ENCODE results near the gene MAGI1.

The MAGI1 gene

GRCh38 chr3:65915477-65915876, 123.2 kb downstream of the MAGI1 start:
- no peaks in the 10 kb centered on the region for H3K4me1 ChIP-seq (ENCODE audit: control insufficient read depth, insufficient read depth, low read length)
- no peaks in the 10 kb centered on the region for H3K36me3 ChIP-seq (ENCODE audit: control insufficient read depth, insufficient read depth, low read length)
- no peaks in the 10 kb centered on the region for H3K27me3 ChIP-seq (ENCODE audit: control insufficient read depth, insufficient read depth, low read length)
- H3K9ac ChIP-seq (ENCODE audit: low read length), result no peak overlapping the region
- H3K4me3 ChIP-seq (ENCODE audit: low read length), result no peak overlapping the region
- no peak overlapping the region for H3K27ac ChIP-seq (ENCODE audit: low read depth, low read length)

- Histone ChIP-seq H3K9ac (ENCODE audit: low read length) (no peak overlapping the region), H3K27me3 (ENCODE audit: control insufficient read depth, insufficient read depth, low read length) (no peaks in the 10 kb centered on the region), H3K36me3 (ENCODE audit: control insufficient read depth, insufficient read depth, low read length) (no peaks in the 10 kb centered on the region), H3K4me1 (ENCODE audit: control insufficient read depth, insufficient read depth, low read length) (no peaks in the 10 kb centered on the region), H3K27ac (ENCODE audit: low read depth, low read length) (no peak overlapping the region), H3K4me3 (ENCODE audit: low read length) (no peak overlapping the region)
These were observed 123.9 kb downstream of the MAGI1 start for GRCh38 chr3:65914740-65915367.

GRCh38 chr3:65914032-65914739, 124.5 kb downstream of the MAGI1 start:
- Histone ChIP-seq H3K4me1 (ENCODE audit: control insufficient read depth, insufficient read depth, low read length) (no peaks in the 10 kb centered on the region), H3K4me3 (ENCODE audit: low read length) (no peak overlapping the region), H3K36me3 (ENCODE audit: control insufficient read depth, insufficient read depth, low read length) (no peaks in the 10 kb centered on the region), H3K27me3 (ENCODE audit: control insufficient read depth, insufficient read depth, low read length) (no peaks in the 10 kb centered on the region), H3K27ac (ENCODE audit: low read depth, low read length) (no peak overlapping the region), H3K9ac (ENCODE audit: low read length) (no peak overlapping the region)

DNA sequence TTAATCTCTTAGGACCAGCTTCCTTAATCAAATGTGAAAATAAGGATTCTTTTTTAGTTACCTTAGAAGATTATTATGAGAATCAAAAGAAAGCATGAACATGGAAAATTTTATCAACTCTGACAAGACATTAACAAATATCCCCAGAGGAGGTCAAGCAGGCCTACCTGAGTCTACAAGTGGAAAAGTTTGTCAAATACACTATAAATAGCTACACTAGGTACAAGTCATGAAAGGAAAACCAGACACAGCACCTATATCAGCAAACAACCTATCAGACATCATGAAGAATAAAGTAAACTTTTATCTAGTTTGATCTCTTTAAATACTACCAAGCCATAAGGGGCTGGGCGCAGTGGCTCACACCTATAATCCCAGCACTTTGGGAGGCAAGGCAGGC, 126.1 kb downstream of the MAGI1 start:
- H3K4me3 ChIP-seq (ENCODE audit: low read length), result no peak overlapping the region

DNA sequence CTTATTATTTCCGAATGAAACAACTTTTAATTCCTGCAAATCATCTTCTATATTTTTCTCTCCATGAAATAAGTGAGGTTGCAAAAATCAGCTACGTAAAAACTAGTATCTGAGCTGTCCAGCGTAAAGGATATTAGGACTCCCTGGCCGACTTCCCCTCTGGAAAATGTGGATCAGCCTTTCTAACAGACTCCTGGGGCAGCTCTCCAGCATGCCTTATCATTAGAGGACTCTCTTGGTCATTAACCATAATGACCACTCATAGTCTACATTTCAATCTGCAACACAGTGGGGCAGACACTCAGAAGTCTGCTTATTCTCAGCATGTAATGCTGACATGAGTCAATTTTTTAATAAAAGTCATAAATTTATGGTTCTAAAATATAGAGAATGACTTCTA, 130.1 kb downstream of the MAGI1 start:
- Histone ChIP-seq H3K4me3 (ENCODE audit: low read length) (no peak overlapping the region), H3K4me1 (ENCODE audit: control insufficient read depth, insufficient read depth, low read length) (no peaks in the 10 kb centered on the region), H3K27ac (ENCODE audit: low read depth, low read length) (no peak overlapping the region), H3K9ac (ENCODE audit: low read length) (no peak overlapping the region), H3K36me3 (ENCODE audit: control insufficient read depth, insufficient read depth, low read length) (no peaks in the 10 kb centered on the region), H3K27me3 (ENCODE audit: control insufficient read depth, insufficient read depth, low read length) (no peaks in the 10 kb centered on the region)

More for the DNA sequence above, 126.1 kb downstream of the MAGI1 start:
- Histone ChIP-seq H3K9ac (ENCODE audit: low read length) (no peak overlapping the region), H3K4me1 (ENCODE audit: control insufficient read depth, insufficient read depth, low read length) (no peaks in the 10 kb centered on the region), H3K27ac (ENCODE audit: low read depth, low read length) (no peak overlapping the region), H3K36me3 (ENCODE audit: control insufficient read depth, insufficient read depth, low read length) (no peaks in the 10 kb centered on the region), H3K27me3 (ENCODE audit: control insufficient read depth, insufficient read depth, low read length) (no peaks in the 10 kb centered on the region)

- Histone ChIP-seq H3K4me3 (ENCODE audit: low read length) (no peak overlapping the region), H3K27me3 (ENCODE audit: control insufficient read depth, insufficient read depth, low read length) (no peaks in the 10 kb centered on the region), H3K9ac (ENCODE audit: low read length) (no peak overlapping the region), H3K4me1 (ENCODE audit: control insufficient read depth, insufficient read depth, low read length) (no peaks in the 10 kb centered on the region), H3K27ac (ENCODE audit: low read depth, low read length) (no peak overlapping the region), H3K36me3 (ENCODE audit: control insufficient read depth, insufficient read depth, low read length) (no peaks in the 10 kb centered on the region)
These were observed 131.2 kb downstream of the MAGI1 start for GRCh38 chr3:65907232-65908130.

GRCh38 chr3:65905771-65906170, 132.9 kb downstream of the MAGI1 start:
- Histone ChIP-seq H3K36me3 (ENCODE audit: control insufficient read depth, insufficient read depth, low read length) (no peaks in the 10 kb centered on the region), H3K27ac (ENCODE audit: low read depth, low read length) (no peak overlapping the region), H3K27me3 (ENCODE audit: control insufficient read depth, insufficient read depth, low read length) (no peaks in the 10 kb centered on the region), H3K4me3 (ENCODE audit: low read length) (no peak overlapping the region), H3K4me1 (ENCODE audit: control insufficient read depth, insufficient read depth, low read length) (no peaks in the 10 kb centered on the region), H3K9ac (ENCODE audit: low read length) (no peak overlapping the region)

- no peak overlapping the region for H3K4me3 ChIP-seq (ENCODE audit: low read length)
- no peak overlapping the region for H3K27ac ChIP-seq (ENCODE audit: low read depth, low read length)
- no peak overlapping the region for H3K9ac ChIP-seq (ENCODE audit: low read length)
- H3K4me1 ChIP-seq (ENCODE audit: control insufficient read depth, insufficient read depth, low read length), result peaks cover 2% of the 10 kb centered on the region
- H3K27me3 ChIP-seq (ENCODE audit: control insufficient read depth, insufficient read depth, low read length), result no peaks in the 10 kb centered on the region
- H3K36me3 ChIP-seq (ENCODE audit: control insufficient read depth, insufficient read depth, low read length), result no peaks in the 10 kb centered on the region
These were observed 134.7 kb downstream of the MAGI1 start for GRCh38 chr3:65904016-65904415.

DNA sequence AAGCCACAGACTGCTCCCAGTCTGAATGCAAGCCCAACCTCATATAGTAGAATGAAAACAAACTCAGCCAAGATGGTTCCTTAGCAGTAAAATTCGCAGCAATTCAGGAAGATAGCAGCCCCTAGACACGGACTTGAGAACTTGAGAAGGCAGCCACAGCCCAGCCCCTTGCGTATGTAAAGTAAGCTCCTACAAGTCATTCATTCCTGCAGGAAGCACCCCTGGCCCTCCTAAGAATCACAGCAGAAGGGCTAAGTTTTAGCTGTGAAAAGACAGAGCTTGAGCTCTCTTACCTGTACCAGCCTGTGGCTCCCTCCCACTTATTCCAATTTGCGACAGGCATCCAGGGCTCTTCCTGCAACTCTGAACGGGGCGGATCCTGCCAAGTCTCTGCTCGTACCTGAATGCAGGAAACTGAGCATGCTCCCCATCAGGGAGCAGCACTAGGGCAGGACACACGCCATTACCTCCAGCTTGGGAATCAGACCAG, 136.4 kb downstream of the MAGI1 start:
- no peaks in the 10 kb centered on the region for H3K27me3 ChIP-seq (ENCODE audit: control insufficient read depth, insufficient read depth, low read length)
- no peak overlapping the region for H3K27ac ChIP-seq (ENCODE audit: low read depth, low read length)
- H3K4me1 ChIP-seq (ENCODE audit: control insufficient read depth, insufficient read depth, low read length), result peaks cover 2% of the 10 kb centered on the region
- H3K36me3 ChIP-seq (ENCODE audit: control insufficient read depth, insufficient read depth, low read length), result no peaks in the 10 kb centered on the region
- H3K4me3 ChIP-seq (ENCODE audit: low read length), result no peak overlapping the region
- H3K9ac ChIP-seq (ENCODE audit: low read length), result no peak overlapping the region

GRCh38 chr3:65901226-65901625, 137.5 kb downstream of the MAGI1 start:
- H3K36me3 ChIP-seq (ENCODE audit: control insufficient read depth, insufficient read depth, low read length), result no peaks in the 10 kb centered on the region
- H3K27ac ChIP-seq (ENCODE audit: low read depth, low read length), result no peak overlapping the region
- peak overlapping the region; percentile 29 for H3K4me3 ChIP-seq (ENCODE audit: low read length)
- H3K4me1 ChIP-seq (ENCODE audit: control insufficient read depth, insufficient read depth, low read length), result peaks cover 2% of the 10 kb centered on the region
- no peaks in the 10 kb centered on the region for H3K27me3 ChIP-seq (ENCODE audit: control insufficient read depth, insufficient read depth, low read length)
- no peak overlapping the region for H3K9ac ChIP-seq (ENCODE audit: low read length)

DNA sequence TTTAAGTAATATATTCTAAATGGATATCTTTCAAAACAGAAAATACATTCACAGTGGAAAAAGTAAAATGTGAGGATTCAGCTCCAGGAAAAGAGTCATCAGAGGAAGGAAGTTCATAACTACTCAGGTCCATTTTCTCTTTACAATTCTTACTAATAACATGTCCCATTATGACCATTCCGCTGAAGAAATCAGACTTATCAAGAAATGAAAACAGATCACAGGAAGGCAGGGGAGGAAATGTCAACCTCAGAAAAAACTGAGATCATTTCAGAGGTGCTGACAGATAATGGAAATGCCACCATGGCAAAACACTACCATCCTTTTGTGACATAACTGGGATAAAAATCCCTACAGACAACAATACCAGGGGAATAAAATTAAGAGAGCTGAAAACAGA, 139.5 kb downstream of the MAGI1 start:
- Histone ChIP-seq H3K27me3 (ENCODE audit: control insufficient read depth, insufficient read depth, low read length) (no peaks in the 10 kb centered on the region), H3K9ac (ENCODE audit: low read length) (no peak overlapping the region), H3K27ac (ENCODE audit: low read depth, low read length) (no peak overlapping the region), H3K4me3 (ENCODE audit: low read length) (no peak overlapping the region), H3K4me1 (ENCODE audit: control insufficient read depth, insufficient read depth, low read length) (peaks cover 2% of the 10 kb centered on the region), H3K36me3 (ENCODE audit: control insufficient read depth, insufficient read depth, low read length) (no peaks in the 10 kb centered on the region)

GRCh38 chr3:65897766-65898165, 141.0 kb downstream of the MAGI1 start:
- H3K9ac ChIP-seq (ENCODE audit: low read length), result no peak overlapping the region
- peaks cover 2% of the 10 kb centered on the region for H3K4me1 ChIP-seq (ENCODE audit: control insufficient read depth, insufficient read depth, low read length)
- H3K36me3 ChIP-seq (ENCODE audit: control insufficient read depth, insufficient read depth, low read length), result no peaks in the 10 kb centered on the region
- no peak overlapping the region for H3K27ac ChIP-seq (ENCODE audit: low read depth, low read length)
- H3K4me3 ChIP-seq (ENCODE audit: low read length), result no peak overlapping the region
- H3K27me3 ChIP-seq (ENCODE audit: control insufficient read depth, insufficient read depth, low read length), result no peaks in the 10 kb centered on the region
